NK-92 treated with Interleukin-12 subunit alpha and Interleukin-12 subunit beta, amount 100 ng/mL, for 24 hours (cell line): ENCODE results near the gene SCAF1.

ENCODE experiments used
- DNase-seq: peaks from one replicate; lab custom pipeline; 2025; lab: John Stamatoyannopoulos, UW

Gene SCAF1, protein sequence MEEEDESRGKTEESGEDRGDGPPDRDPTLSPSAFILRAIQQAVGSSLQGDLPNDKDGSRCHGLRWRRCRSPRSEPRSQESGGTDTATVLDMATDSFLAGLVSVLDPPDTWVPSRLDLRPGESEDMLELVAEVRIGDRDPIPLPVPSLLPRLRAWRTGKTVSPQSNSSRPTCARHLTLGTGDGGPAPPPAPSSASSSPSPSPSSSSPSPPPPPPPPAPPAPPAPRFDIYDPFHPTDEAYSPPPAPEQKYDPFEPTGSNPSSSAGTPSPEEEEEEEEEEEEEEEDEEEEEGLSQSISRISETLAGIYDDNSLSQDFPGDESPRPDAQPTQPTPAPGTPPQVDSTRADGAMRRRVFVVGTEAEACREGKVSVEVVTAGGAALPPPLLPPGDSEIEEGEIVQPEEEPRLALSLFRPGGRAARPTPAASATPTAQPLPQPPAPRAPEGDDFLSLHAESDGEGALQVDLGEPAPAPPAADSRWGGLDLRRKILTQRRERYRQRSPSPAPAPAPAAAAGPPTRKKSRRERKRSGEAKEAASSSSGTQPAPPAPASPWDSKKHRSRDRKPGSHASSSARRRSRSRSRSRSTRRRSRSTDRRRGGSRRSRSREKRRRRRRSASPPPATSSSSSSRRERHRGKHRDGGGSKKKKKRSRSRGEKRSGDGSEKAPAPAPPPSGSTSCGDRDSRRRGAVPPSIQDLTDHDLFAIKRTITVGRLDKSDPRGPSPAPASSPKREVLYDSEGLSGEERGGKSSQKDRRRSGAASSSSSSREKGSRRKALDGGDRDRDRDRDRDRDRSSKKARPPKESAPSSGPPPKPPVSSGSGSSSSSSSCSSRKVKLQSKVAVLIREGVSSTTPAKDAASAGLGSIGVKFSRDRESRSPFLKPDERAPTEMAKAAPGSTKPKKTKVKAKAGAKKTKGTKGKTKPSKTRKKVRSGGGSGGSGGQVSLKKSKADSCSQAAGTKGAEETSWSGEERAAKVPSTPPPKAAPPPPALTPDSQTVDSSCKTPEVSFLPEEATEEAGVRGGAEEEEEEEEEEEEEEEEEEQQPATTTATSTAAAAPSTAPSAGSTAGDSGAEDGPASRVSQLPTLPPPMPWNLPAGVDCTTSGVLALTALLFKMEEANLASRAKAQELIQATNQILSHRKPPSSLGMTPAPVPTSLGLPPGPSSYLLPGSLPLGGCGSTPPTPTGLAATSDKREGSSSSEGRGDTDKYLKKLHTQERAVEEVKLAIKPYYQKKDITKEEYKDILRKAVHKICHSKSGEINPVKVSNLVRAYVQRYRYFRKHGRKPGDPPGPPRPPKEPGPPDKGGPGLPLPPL

DNA sequence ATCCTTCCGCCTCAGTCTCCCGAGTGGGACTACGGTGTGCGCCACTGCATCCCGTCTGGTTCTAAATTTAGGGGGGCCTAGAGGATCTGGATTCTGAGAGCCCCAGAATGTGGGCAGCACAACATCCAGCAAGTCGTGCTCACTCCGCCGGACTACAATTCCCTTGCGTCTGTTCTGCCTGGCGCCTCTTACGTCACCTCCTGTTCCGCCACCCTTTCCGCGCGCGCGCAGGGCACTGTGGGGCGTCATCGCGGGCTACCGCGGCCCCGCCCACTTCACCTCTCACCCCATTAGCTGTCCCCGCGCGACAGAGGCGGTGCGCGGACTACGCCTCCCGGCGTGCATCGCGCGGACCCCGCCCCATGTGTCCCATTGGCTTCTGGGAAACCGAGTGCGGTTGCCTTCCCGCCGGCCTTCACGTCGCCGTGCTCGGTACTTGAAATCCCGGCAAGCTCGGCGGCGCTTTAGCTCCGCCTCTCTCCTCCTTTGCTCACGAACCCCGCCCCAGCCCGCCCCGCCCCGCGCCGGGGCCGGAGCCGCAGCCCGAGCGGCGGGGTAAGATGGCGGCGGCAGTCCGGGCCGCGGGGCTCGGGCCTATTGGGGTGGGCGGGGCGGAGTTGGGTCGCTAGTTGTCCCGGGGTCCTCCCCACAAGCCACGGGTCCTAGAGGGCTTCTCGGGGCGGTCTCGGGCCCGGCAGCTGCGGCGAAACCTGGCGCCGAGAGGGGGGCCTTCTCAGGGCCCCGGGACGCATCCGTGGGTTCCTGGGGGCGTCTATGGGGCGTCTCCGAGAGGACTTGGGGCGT lies at the start of gene SCAF1:
Gene SCAF1 (plus strand): TSS at position 522 of the 804 bp plus-strand sequence. CDS start 2,818 bp downstream, outside the sequence.
- DNase-seq, result peak; percentile 99

GRCh38 chr19:49592486-49593232 lies 49.4 kb upstream of the SCAF1 start:
- DNase-seq, result no peak

DNA sequence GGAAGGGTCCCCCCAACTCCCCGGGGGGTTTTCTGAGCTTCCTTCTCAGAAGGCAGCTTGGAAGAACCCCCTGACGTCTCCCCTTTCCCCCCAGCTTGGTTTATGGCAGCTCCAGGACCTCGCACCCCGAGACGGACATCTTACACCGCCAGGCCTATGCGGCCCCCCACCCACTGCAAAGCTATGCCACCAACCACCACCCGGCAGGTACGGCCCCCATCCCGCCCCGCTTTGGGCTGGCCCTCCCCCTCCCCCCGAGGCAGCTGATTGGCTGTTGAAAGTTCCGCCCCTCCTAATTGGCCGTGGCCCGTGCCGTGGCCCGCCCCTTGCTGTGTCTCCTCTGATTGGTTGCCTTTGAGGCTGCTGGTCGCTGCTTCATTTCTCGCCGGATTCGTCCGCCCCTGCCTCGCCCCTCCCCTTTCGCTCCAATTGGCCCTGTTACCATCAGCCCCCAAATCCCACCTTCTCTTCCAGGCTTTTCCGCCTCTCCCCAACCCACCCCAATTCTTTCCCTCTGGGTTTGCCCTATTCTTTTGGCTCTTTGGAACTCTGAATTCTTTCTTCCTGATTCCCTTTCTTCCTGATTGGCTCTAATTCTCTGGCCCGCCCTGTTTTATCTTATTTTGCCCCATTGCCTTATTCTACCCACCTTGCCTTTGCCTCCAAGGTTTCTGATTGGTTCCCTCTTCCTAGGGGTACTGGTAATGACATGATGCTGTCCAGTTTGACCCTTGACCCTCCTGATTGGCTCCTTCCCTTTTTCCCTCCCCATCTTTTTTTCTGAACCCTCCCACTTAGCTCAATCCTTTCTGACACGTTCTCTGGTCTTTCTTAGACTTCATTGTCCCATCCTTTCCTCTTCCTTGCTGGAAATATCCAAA lies 48.5 kb upstream of the SCAF1 start:
- peak; percentile 22 for DNase-seq

GRCh38 chr19:49594157-49594992 lies 47.6 kb upstream of the SCAF1 start:
- no peak for DNase-seq

DNA sequence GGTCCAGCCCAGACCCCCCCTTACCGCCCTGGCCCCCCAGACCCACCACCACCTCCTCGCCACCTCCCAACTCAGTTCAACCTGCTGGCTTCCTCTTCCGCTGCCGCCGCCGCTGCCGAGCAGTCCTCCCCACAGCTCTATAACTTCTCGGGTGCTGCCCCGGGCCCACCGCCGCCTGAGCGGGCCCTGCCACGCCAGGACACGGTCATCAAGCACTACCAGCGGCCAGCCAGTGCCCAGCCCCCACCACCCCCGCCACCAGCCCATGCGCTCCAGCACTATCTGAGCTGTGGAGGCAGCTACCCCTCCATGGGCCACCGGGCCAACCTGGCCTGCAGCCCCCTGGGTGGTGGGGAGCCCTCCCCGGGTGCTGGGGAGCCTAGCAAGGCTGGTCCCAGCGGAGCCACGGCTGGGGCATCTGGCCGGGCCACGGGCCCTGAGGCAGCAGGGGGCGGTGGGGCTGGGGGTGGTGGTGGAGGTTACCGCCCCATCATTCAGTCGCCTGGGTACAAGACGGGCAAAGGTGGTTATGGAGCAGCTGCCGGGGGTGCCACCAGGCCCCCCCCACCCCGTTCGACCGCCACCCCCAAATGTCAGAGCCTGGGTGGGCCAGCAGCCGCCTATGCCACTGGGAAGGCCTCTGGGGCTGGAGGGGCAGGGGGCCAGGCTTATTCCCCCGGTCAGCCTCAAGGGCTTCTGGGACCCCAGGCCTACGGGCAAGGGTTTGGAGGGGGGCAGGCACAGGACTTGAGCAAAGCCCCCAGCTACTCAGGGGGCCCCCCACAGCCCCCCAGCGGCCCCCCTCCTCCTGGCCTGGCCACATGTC lies 46.8 kb upstream of the SCAF1 start:
- DNase-seq, result no peak

GRCh38 chr19:49595819-49596404 lies 46.1 kb upstream of the SCAF1 start:
- no peak for DNase-seq

DNA sequence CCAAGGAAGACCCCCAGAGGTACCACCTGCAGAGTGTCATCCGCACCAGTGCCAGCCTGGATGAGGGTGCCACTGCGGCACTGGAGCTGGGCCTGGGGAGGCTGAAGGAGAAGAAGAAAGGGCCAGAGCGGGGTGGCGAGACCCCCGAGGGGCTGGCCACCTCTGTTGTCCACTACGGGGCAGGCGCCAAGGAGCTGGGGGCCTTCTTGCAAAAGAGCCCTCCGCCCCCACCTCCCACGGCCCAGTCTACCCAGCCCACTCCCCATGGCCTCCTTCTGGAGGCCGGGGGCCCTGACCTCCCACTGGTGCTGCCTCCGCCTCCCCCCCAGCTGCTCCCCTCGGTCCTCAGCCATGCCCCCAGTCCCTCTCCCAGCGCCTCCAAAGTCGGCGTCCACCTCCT lies 45.6 kb upstream of the SCAF1 start:
- no peak for DNase-seq

DNA sequence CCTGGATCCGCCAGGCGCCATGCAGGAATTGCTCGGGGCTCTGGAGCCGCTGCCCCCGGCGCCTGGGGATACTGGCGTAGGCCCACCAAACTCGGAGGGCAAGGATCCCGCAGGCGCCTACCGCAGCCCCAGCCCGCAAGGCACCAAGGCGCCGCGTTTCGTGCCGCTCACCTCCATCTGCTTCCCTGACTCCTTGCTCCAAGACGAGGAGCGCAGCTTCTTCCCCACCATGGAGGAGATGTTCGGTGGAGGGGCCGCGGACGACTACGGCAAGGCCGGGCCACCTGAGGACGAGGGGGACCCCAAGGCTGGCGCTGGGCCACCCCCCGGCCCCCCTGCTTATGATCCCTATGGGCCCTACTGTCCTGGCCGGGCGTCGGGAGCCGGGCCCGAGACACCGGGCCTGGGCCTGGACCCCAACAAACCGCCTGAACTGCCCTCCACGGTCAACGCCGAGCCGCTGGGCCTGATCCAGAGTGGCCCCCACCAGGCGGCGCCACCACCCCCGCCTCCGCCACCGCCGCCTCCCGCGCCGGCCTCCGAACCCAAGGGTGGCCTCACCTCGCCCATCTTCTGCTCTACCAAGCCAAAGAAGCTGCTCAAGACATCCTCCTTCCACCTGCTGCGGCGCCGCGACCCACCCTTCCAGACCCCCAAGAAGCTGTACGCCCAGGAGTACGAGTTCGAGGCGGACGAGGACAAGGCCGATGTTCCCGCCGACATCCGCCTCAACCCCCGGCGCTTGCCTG lies 44.9 kb upstream of the SCAF1 start:
- DNase-seq, result no peak

DNA sequence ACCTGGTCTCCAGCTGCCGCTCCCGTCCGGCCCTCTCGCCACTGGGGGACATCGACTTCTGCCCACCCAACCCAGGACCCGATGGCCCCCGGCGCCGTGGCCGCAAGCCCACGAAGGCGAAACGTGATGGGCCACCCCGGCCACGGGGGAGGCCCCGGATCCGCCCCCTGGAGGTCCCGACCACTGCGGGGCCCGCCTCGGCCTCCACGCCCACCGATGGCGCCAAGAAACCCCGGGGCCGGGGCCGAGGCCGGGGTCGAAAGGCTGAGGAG lies 44.4 kb upstream of the SCAF1 start:
- no peak for DNase-seq

DNA sequence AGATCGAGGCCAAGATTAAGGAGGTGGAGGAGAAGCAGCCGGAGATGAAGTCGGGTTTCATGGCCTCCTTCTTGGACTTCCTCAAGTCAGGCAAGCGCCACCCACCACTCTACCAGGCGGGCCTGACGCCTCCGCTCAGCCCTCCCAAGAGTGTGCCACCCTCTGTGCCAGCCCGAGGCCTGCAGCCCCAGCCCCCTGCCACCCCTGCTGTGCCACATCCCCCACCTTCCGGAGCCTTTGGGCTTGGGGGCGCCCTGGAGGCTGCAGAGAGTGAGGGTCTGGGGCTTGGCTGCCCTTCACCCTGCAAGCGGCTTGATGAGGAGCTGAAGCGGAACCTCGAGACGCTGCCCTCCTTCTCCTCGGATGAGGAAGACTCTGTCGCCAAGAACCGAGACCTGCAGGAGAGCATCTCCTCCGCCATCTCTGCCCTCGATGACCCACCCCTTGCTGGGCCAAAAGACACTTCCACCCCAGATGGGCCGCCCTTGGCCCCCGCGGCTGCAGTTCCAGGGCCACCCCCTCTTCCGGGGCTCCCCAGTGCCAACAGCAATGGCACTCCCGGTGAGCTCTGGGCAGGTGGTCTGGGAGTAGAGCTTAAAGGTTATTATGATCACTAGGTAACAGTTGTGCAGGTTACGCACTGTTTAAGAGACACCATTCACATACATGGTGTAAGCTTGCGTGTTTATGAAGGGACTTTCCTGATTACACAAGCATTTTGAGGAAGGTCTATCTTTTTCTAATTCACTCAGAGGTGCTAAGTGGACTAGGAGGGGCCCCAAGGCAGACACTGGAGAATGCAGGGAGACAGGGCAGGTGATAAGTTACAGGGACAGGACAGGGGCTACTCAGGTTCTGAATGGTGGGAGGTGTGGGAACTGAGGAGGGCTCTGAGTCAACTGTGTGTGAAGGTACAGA lies 42.4 kb upstream of the SCAF1 start:
- DNase-seq, result no peak

GRCh38 chr19:49601482-49602038 lies 40.4 kb upstream of the SCAF1 start:
- no peak for DNase-seq

- no peak for DNase-seq
Observed at GRCh38 chr19:49602806-49603205, 39.2 kb upstream of the SCAF1 start.

DNA sequence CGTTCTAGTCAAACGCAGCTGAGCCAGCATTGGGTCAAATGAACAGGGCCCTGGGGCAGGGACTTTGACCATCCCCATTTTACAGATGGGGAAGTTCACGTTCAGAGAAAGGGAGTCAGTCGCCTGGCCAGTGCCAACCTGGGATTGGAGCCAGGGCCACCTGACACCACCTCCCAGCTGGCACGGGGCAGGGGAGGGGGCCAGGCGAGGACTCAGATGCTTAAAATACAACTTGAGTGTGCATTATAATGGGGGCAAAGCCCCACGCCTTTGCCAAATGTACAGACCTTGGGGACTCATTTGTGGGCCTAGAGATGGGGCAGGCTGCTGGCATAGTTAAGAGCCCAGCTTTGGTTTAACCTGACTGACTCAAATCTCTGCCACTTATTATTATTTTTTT lies 36.4 kb upstream of the SCAF1 start:
- no peak for DNase-seq

DNA sequence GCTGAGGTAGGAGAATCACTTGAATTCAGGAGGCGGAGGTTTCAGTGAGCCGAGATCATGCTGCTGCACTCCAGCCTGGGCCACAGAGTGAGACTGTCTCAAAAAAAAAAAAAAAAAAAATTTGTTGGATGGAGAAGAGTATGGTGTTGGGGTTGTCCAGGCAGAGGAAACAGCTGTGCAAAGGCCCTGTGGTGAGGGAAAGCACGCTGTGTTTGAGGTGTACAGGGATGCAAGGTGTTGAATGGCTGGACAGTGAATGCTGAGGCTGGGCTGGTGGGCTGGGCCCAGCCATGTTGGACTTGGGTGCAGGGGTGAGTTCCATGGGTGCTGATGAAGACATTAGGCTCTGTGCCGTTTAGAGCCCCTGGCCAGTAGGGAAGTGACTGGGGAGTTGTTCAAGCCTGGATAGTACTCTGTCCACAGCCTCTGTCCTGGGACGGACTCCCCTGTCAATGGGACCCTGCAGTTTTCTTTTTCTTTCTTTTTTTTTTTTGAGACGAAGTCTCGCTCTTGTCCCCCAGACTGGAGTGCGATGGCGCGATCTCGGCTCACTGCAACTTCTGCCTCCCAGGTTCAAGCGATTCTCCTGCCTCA lies 32.4 kb upstream of the SCAF1 start:
- DNase-seq, result no peak

DNA sequence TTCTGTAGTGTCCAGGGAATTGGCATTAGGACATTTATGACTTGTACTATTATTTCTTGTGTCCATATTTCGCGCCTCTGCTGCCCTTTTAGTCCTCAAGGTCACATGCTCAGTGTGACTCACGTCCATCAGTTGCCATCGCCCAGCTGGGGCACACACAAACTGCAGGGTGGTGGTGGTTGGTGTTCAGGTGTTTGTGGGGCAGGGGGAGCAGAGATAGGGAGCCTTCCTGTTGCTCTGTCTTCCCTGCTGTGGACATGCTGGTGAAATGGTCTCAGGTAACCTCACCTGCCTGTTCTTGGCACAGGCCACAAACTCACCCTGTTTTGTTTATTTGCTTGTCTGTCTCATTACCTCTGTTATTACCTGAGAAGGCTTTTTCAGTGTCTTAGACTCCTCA lies 28.6 kb upstream of the SCAF1 start:
- DNase-seq, result no peak
